Endothelial cell of umbilical vein (primary cell): Measurements from ENCODE around the gene FAM110C. TPM values are rescaled to one million over a fixed set of nuclear protein-coding genes. Genes with fewer than 3 reads are reported as not detected.

Source experiments
- BruUV-seq: library from RNA; stranded (reverse); fragments of 400-500 nt; replicated peaks from 2 replicates; lab custom pipeline; 2021; lab: Mats Ljungman, UMichigan
- CTCF ChIA-PET: fragments of 300-600, 350-600 bp; sonication (Branson Sonifier 250); formaldehyde crosslinking; loops from one replicate; lab custom pipeline; 2021; ENCODE audit warnings: antibody characterized with exemption, inconsistent platforms; lab: Charles Lee
- POLR2A ChIA-PET: fragments of 300-600, 350-600 bp; sonication (Branson Sonifier 250); formaldehyde crosslinking; loops from one replicate; lab custom pipeline; 2021; ENCODE audit warnings: antibody characterized with exemption, inconsistent platforms; lab: Charles Lee
- DNase-seq: peaks from one replicate; pipeline ENCODE4 v3.0.0-alpha.2; 2011; ENCODE audit warnings: low read depth, low spot score
- FAIRE-seq: peaks from 2 replicates; lab custom pipeline; 2011; peaks lifted over from hg19 to GRCh38; lab: Jason Lieb, UNC
- H2AFZ ChIP-seq: 2 replicates; pipeline ENCODE4 v1.6.0; 2012; ENCODE audit warnings: low read depth, low read length, control low read depth, inconsistent platforms
- H3K27ac ChIP-seq: 2 replicates; pipeline ENCODE4 v1.5.1; 2011; ENCODE audit warnings: low read depth, mild to moderate bottlenecking, control low read depth, low read length, moderate library complexity; ENCODE audit not compliant: insufficient read depth
- H3K27me3 ChIP-seq, 2 experiments: 2 replicates each; pipeline versions ENCODE4 v1.6.0 to v1.6.1; 2011; ENCODE audit warnings: low read length in 2 of 2, mixed read lengths in 1 of 2; ENCODE audit not compliant: control insufficient read depth in 2 of 2, insufficient read depth in 2 of 2
- H3K36me3 ChIP-seq, 2 experiments: 2 replicates in 1 of 2; 3 replicates in 1 of 2; pipeline ENCODE4 v1.5.1; 2011; ENCODE audit warnings: low read length in 2 of 2, mild to moderate bottlenecking in 1 of 2, moderate library complexity in 1 of 2; ENCODE audit not compliant: control insufficient read depth in 2 of 2, insufficient read depth in 2 of 2; ENCODE audit errors: extremely low read depth in 1 of 2
- H3K4me1 ChIP-seq: 3 replicates; pipeline ENCODE4 v1.5.1; 2011; ENCODE audit warnings: mild to moderate bottlenecking, low read length; ENCODE audit not compliant: control insufficient read depth, insufficient read depth; ENCODE audit errors: extremely low read depth
- H3K4me2 ChIP-seq: 2 replicates; pipeline ENCODE4 v1.6.1; 2011; ENCODE audit warnings: low read length, control low read depth, mixed read lengths; ENCODE audit not compliant: insufficient read depth
- H3K4me3 ChIP-seq, 3 experiments: fragments of 200-600 bp in 1 of 3; sonication (generic), shearing (Covaris generic) in 1 of 3; replicated peaks in 1 of 3; 2 replicates each; pipeline ENCODE4 v1.5.1; 2011 to 2016; ENCODE audit warnings: control low read depth in 3 of 3, low read length in 3 of 3, mild to moderate bottlenecking in 2 of 3, inconsistent platforms in 1 of 3, low read depth in 1 of 3, moderate library complexity in 1 of 3; ENCODE audit not compliant: insufficient read depth in 1 of 3
- H3K79me2 ChIP-seq: 2 replicates; pipeline ENCODE4 v1.6.0; 2012; ENCODE audit warnings: low read length, inconsistent platforms; ENCODE audit not compliant: control insufficient read depth, insufficient read depth
- H3K9ac ChIP-seq: replicated peaks from 2 replicates; pipeline ENCODE3; 2011; ENCODE audit warnings: low read length, control low read depth; ENCODE audit not compliant: insufficient read depth; ENCODE audit errors: extremely low read depth
- H3K9me1 ChIP-seq: replicated peaks from 3 replicates; pipeline ENCODE4 v1.6.0; 2011; ENCODE audit warnings: mild to moderate bottlenecking, low read length; ENCODE audit not compliant: control insufficient read depth, insufficient read depth; ENCODE audit errors: extremely low read depth
- H3K9me3 ChIP-seq: replicated peaks from 2 replicates; pipeline ENCODE4 v1.5.1; 2012; ENCODE audit warnings: low read length, inconsistent platforms; ENCODE audit not compliant: control insufficient read depth, insufficient read depth
- H4K20me1 ChIP-seq: replicated peaks from 2 replicates; pipeline ENCODE3; 2011; ENCODE audit warnings: mild to moderate bottlenecking, low read length; ENCODE audit not compliant: control insufficient read depth, insufficient read depth; ENCODE audit errors: extremely low read depth
- CTCF ChIP-seq, 2 donors: IDR thresholded peaks; 1 replicate in 1 of 2; 2 replicates in 1 of 2; pipeline ENCODE4 v1.5.1; 2011; ENCODE audit warnings: low read length in 2 of 2, mild to moderate bottlenecking in 2 of 2, moderate library complexity in 2 of 2, control low read depth in 1 of 2, inconsistent platforms in 1 of 2, low read depth in 1 of 2; ENCODE audit not compliant: insufficient read depth in 1 of 2; ENCODE audit errors: extremely low read depth in 1 of 2
- EZH2 ChIP-seq: IDR thresholded peaks from 2 replicates; pipeline ENCODE4 v1.6.1; 2012; ENCODE audit warnings: borderline replicate concordance, low read depth, mild to moderate bottlenecking, moderate library complexity, low read length, inconsistent platforms; ENCODE audit not compliant: severe bottlenecking
- FOS ChIP-seq: IDR thresholded peaks from 2 replicates; pipeline ENCODE4 v1.6.1; 2011; ENCODE audit warnings: mild to moderate bottlenecking, low read length, moderate library complexity, borderline replicate concordance; ENCODE audit not compliant: insufficient read depth
- GATA2 ChIP-seq: IDR thresholded peaks from 2 replicates; pipeline ENCODE4 v1.7.0; 2011; ENCODE audit warnings: low read depth, mild to moderate bottlenecking, moderate library complexity, mixed read lengths, low read length; ENCODE audit not compliant: insufficient read length, insufficient read depth
- JUN ChIP-seq: IDR thresholded peaks from 2 replicates; pipeline ENCODE4 v1.6.1; 2011; ENCODE audit warnings: borderline replicate concordance, low read depth; ENCODE audit not compliant: insufficient read length, insufficient read depth
- MAX ChIP-seq: IDR thresholded peaks from 2 replicates; pipeline ENCODE4 v1.6.1; 2011; ENCODE audit not compliant: insufficient read depth, insufficient read length
- MYC ChIP-seq: IDR thresholded peaks from one replicate; pipeline ENCODE4 v1.6.1; 2011; ENCODE audit warnings: mild to moderate bottlenecking, low read depth, low read length
- POLR2A ChIP-seq: IDR thresholded peaks from 2 replicates; pipeline ENCODE4 v1.6.1; 2012; ENCODE audit warnings: low read depth, mild to moderate bottlenecking, control low read depth, low read length
- POLR2AphosphoS5 ChIP-seq: IDR thresholded peaks from 2 replicates; pipeline ENCODE4 v1.6.1; 2012; ENCODE audit warnings: low read depth, mild to moderate bottlenecking, control low read depth, low read length, moderate library complexity; ENCODE audit not compliant: insufficient read depth
- dilution Hi-C: fragments of 300-500 bp; cut with MboI; formaldehyde crosslinking; loops from one replicate; pipeline ENCODE4 v1.15.0; 2019; ENCODE audit warnings: low sequenced_read_pairs; ENCODE audit not compliant: extremely low pct_ligation_motif_present
- intact Hi-C: fragments of 100-400 bp; cut with micrococcal nuclease; formaldehyde crosslinking; loops from one replicate; pipeline ENCODE4 v1.10.0; 2022
- polyA plus RNA-seq, 4 experiments: library from polyadenylated mRNA; depleted of rRNA in 3 of 4; stranded (reverse) in 3 of 4; unstranded in 1 of 4; fragments of >200 nt; gene quantifications; 2 replicates each; pipeline versions ENCODE4 v1.2.1 to v1.2.3, GENCODE V29; 2011 to 2012; ENCODE audit warnings: missing spikeins in 1 of 4
- total RNA-seq: library from RNA; stranded (reverse); gene quantifications from 2 replicates; pipeline ENCODE4 v1.2.3, GENCODE V29; 2021

Gene FAM110C
- total and polyA plus RNA-seq, 2 donors (not counting 3 experiments of a cell fraction or from before 2014, with no cell fraction given), result not detected

- H3K4me2 ChIP-seq, result no peak overlapping the region
- POLR2A ChIA-PET, result no interaction called here
- no peak overlapping the region for H3K9ac ChIP-seq
- no peak overlapping the region for H3K27ac ChIP-seq
- DNase-seq, result no peak
- no TSS peak for BruUV-seq
- H3K27me3 ChIP-seq, result no peaks in the 10 kb centered on the region
- FAIRE-seq, result no peak
- no peak overlapping the region for H3K4me3 ChIP-seq
- no peak overlapping the region for H2AFZ ChIP-seq
- TF ChIP-seq MAX (no peak), GATA2 (no peak), POLR2AphosphoS5 (no peak), MYC (no peak), EZH2 (no peak), CTCF (IDR thresholded peaks at IDR 0.05; ENCODE audit: extremely low read depth in 1 of 2, insufficient read depth in 1 of 2, low read depth in 1 of 2, low read length in 2 of 2) (no peak), FOS (no peak), JUN (no peak), POLR2A (no peak)
- dilution Hi-C loops, result no loop called here
- intact Hi-C loops, result no loop called here
- H4K20me1 ChIP-seq, result no peaks in the 10 kb centered on the region
- CTCF ChIA-PET, result no interaction called here
- no peaks in the 10 kb centered on the region for H3K9me1 ChIP-seq
- H3K4me1 ChIP-seq, result no peaks in the 10 kb centered on the region
- H3K79me2 ChIP-seq, result no peaks in the 10 kb centered on the region
- H3K36me3 ChIP-seq, result no peaks in the 10 kb centered on the region
- no peaks in the 10 kb centered on the region for H3K9me3 ChIP-seq
Observed at GRCh38 chr2:66853-67252, 20.5 kb upstream of the FAM110C start.
